ENCODE measurements around the gene HS6ST1.

DNA sequence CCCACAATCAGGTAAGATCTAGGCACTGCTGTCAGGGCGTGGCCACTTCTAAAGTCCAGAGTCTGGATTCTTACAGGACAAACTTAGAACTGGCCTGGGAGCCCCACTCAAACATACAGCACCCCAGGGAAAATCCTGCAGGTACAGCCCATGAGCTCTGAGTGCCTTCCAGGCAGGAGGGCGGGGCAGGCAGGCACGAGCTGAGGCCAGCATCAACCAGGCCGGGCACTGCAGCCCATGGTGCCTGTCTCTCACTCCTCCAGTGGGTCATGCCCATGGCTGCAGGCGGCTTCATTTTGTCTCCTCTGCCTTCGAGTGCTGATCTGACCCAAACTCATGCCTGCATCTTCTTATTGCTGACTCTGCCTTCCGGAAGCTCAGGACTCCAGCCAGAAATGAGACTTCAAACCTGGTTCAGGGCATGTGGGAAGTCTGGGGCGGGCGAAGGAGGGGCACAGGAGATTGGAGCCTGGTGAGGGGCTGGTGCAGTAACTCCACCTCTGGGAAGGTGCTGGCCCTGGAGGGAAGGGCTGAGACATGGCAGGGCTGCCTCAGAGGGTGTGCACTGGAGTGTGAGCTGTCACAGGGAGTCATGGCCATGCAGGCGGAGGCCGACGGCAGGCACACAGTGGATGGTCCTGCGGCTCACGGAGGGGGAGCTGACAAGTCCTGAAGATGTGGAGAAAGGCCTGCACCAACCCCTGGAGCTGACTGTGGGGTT, 40.5 kb downstream of the HS6ST1 start:
- TF ChIP-seq POLR2AphosphoS5 (IDR thresholded peaks at IDR 0.05; ENCODE audit: low read depth, low read length) = no peak
- TF ChIP-seq, protein P1, sequence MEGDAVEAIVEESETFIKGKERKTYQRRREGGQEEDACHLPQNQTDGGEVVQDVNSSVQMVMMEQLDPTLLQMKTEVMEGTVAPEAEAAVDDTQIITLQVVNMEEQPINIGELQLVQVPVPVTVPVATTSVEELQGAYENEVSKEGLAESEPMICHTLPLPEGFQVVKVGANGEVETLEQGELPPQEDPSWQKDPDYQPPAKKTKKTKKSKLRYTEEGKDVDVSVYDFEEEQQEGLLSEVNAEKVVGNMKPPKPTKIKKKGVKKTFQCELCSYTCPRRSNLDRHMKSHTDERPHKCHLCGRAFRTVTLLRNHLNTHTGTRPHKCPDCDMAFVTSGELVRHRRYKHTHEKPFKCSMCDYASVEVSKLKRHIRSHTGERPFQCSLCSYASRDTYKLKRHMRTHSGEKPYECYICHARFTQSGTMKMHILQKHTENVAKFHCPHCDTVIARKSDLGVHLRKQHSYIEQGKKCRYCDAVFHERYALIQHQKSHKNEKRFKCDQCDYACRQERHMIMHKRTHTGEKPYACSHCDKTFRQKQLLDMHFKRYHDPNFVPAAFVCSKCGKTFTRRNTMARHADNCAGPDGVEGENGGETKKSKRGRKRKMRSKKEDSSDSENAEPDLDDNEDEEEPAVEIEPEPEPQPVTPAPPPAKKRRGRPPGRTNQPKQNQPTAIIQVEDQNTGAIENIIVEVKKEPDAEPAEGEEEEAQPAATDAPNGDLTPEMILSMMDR (IDR thresholded peaks at IDR 0.05) = no peak
- TF ChIP-seq, protein P2, sequence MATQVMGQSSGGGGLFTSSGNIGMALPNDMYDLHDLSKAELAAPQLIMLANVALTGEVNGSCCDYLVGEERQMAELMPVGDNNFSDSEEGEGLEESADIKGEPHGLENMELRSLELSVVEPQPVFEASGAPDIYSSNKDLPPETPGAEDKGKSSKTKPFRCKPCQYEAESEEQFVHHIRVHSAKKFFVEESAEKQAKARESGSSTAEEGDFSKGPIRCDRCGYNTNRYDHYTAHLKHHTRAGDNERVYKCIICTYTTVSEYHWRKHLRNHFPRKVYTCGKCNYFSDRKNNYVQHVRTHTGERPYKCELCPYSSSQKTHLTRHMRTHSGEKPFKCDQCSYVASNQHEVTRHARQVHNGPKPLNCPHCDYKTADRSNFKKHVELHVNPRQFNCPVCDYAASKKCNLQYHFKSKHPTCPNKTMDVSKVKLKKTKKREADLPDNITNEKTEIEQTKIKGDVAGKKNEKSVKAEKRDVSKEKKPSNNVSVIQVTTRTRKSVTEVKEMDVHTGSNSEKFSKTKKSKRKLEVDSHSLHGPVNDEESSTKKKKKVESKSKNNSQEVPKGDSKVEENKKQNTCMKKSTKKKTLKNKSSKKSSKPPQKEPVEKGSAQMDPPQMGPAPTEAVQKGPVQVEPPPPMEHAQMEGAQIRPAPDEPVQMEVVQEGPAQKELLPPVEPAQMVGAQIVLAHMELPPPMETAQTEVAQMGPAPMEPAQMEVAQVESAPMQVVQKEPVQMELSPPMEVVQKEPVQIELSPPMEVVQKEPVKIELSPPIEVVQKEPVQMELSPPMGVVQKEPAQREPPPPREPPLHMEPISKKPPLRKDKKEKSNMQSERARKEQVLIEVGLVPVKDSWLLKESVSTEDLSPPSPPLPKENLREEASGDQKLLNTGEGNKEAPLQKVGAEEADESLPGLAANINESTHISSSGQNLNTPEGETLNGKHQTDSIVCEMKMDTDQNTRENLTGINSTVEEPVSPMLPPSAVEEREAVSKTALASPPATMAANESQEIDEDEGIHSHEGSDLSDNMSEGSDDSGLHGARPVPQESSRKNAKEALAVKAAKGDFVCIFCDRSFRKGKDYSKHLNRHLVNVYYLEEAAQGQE (IDR thresholded peaks at IDR 0.05; ENCODE audit: insufficient read depth in 1 of 2, low read depth in 2 of 2, low read length in 1 of 2) = no peak

Data from Panc1 (cell line).